Activated CD4-positive, alpha-beta T cell treated with anti-CD3 and anti-CD28 coated beads, Interleukin-2, Interleukin-4, amounts not matched to agents 100 ng/mL and 50 ng/mL, durations not matched to agents 16 hours and 8 hours (primary cell): ENCODE measurements around the gene PARP12.

Experiments
- DNase-seq: peaks from one replicate; pipeline ENCODE4 v3.0.0-alpha.2; 2020; ENCODE audit warnings: low spot score

PARP12 gene

GRCh38 chr7:139991269-139991666 is 71.5 kb downstream of the PARP12 start:
- no peak for DNase-seq

- no peak for DNase-seq
These were observed 72.0 kb downstream of the PARP12 start for GRCh38 chr7:139990571-139991268.

DNA sequence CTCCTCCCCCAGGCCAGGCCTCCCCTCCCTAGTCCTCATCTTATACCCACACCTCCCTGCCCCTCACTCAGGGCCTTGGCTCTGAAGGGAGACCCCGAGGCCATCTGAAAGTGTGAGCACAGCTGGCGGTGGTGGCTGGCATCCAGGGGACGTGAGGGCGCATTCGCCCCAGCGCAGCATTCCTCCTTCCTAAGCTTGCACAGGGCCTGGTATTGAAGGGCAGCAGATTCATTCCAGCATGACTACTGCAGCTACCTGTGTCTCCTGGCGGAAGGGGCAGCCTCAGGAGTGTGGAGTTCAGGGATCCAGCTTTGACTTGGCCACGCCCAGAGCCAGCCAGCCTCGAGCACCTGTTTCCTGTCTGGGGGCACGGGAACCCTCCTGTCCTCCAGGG is 72.6 kb downstream of the PARP12 start:
- DNase-seq = no peak

DNA sequence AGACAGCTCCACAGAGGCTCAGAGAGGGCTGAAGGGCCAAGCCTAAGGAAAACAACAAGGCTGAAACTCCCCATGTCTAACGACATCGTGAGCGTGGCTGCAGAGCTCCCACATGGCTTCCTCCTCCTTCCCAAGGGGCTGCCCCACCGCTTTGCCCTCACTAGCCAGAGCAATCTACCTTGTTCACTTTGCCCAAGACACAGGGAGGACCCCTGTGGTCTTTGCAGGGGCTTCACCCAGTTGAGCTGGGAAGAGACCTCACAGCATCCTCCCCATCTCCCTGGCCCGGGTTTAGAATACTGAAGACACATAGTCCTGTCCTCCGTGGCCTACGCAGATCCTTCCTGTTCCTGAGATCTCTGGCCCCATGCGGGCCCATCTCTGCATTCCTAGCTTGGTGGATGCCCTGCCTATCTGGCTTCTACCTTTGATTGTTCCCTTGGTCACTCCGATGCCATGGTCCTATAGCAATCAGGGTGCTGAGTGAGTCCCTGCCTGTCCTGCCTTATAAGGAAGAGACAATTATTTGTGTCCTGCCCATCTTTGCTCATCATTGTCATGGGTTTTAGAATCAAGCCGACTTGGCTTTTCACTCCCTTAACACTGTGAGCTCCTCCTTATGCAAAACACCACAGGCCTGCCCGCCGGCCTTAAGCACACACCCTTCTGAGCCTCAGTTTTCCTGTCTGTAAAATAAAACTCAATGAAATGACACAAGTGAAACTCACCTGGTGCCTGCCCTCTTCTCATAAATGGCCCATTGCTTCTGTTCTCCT is 73.2 kb downstream of the PARP12 start:
- DNase-seq = no peak

DNA sequence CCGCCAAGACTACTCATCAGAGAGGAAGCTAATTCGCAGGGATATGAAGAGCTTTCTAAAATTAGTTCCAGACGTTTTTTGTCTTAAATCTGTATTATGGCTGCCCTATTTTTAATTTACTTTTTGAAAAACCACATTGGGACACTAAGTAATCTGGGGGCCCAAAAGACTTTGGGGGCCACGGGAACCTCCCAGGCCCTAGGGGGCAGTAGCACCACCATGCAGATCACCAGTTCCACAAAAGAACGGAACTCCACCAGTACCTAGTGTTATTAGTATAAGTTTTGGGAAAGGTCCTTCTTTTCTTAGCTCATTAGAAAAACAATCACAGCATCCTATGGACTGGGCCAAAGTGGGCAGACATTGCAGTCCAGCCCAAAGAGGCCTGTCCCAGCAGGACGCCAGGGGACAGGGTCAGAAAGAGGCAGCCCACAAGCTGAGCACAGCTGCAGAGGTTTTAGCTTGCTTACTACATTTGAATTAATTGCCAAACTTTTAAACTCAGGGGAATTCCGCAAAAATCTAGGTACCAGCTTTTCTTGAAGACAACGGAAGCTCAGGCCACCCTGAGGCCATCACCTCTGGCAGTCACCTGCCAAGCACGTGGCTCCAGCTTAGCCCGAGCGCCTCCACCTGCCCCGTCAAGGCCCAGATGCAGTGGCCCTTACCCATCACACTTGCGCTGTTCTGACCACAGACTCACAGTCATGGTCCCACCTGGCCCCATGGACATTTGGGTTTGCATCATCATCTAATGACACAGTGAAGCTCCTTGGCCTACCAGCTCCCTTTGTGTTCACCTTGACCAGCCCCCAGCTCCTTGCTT is 74.8 kb downstream of the PARP12 start:
- no peak for DNase-seq

- DNase-seq = no peak
These were observed 76.9 kb downstream of the PARP12 start for GRCh38 chr7:139985811-139986210.

DNA sequence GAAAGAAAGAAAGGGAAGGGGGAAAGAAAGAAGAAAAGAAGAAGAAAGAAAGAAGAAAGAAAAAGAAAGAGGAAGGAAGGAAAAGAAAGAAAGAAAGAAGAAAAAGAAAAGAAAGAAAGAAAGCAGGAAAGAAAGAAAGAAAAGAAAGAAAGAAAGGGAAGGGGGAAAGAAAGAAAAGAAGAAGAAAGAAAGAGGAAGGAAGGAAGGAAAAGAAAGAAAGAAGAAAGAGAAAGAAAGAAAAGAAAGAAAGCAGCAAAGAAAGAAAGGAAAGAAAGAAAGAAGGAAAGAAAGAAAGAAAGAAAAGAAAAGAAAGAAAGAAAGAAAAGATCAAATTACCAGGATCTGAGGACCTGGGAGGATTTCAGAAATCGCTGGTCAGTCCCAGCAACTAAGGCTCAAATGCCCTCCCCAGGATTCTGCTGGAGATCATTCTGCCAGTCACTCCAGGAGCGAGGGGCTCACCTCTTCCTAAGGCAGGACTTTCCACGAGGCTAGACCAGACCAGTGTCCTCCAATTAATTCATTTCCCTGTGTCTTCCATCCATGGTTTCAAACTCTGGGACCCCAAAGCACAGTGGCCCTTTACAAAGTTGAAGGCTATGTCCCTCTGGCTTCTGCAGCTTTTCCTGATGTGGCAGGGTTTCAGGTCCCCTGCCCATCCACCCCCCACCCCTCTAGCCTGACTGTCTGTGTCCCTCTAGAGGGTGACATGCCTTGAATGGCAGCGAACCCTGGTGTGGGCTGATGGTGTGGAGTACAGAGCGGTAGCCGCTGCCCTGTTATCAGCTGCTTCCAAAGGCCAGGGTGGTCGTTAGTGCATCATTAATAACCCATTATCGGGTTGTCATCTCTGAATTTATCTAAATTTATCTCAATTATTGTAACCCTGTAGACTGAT is 77.9 kb downstream of the PARP12 start:
- DNase-seq = no peak

DNA sequence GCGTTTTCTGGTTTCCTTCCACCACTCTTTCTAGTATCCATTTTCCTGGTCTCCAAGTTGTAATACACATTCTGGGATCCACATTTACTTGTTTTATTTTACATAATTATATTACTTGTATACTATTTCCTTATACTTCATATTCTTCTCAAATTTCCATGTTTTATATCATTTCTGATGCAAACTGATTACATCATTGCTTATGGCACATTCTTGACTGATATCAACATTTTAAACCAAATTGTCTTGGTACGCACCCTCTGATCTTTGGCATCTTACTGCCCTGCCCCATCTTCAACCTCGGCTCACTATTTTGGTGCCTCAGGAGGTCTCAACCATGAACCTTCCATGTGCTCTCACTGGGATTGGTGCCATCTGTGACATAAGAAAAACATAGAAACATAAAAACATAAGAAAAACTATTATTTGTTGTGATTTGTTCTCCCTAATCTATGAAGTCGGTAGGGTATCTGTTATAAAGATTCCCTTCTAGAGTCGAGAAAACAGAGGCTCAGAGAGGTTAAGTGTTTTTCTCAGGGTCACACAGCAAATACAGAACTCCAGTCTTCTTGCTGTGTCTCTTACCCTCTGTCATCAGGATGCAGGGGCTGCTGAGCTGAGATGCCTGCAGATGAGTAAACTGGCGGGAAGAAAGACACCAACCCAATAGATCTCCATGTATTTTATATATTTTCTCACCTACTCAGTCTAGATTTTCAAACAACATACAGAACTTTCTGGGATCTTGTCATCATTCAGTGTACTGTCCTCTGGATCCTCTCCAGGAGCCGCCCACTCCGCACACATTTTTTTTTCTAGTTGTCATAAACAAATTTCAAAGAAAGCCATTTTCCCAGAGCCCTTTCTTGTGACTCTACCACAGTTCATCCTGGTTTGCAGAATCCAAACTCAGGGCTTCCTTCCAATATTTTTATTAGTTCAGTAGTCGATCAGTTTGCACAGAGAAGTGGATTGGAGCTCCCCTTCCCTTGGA is 79.5 kb downstream of the PARP12 start:
- DNase-seq = no peak

DNA sequence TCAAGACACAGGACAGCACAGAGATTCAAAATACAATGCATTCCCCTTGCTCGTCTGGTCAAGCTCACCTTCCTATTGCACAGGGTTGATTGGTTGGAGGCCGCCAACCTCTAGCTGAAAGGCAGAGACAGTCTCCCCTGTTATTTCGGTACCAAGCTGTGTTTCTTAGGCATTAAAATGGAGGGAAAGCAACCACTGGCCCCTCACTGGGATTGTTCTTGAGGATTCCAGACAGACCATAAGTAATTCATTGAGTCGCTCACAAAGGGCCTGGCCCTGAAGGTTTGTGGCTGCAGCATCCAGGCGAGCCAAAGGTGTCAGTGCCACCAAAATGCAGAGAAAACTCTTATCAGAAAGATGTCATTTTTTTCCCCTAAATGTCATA is 81.2 kb downstream of the PARP12 start:
- no peak for DNase-seq

DNA sequence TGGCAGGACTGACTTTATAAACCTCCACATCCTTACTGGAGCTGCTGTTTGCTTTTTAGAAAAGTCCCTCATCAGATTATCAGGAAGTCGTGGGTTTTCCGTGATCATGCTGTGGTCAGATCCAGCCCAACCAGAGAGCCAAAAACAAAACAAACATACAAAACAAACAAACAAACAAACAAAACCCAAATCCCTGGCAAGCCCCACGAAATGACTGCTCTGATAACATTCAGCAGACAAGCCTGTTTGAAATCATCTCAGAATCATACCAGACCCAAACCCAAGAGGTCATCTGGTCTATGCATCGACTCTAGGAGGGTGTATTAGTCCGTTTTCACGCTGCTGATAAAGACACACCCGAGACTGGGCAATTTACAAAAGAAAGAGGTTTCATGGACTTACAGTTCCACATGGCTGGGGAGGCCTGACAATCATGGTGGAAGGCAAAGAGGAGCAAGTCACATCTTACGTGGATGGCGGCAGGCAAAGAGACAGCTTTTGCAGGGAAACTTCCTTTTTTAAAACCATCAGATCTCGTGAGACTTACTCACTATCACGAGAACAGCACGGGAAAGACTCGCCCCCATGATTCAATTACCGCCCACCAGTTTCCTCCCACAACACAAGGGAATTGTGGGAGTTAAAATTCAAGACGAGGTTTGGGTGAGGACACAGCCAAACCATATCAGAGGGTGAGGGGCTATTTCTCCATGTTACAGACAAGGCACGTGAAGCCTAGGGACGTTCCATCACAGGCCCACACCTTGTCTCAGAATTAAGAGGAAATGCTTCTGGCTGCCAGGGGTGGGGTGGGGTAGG is 85.7 kb downstream of the PARP12 start:
- DNase-seq = no peak

DNA sequence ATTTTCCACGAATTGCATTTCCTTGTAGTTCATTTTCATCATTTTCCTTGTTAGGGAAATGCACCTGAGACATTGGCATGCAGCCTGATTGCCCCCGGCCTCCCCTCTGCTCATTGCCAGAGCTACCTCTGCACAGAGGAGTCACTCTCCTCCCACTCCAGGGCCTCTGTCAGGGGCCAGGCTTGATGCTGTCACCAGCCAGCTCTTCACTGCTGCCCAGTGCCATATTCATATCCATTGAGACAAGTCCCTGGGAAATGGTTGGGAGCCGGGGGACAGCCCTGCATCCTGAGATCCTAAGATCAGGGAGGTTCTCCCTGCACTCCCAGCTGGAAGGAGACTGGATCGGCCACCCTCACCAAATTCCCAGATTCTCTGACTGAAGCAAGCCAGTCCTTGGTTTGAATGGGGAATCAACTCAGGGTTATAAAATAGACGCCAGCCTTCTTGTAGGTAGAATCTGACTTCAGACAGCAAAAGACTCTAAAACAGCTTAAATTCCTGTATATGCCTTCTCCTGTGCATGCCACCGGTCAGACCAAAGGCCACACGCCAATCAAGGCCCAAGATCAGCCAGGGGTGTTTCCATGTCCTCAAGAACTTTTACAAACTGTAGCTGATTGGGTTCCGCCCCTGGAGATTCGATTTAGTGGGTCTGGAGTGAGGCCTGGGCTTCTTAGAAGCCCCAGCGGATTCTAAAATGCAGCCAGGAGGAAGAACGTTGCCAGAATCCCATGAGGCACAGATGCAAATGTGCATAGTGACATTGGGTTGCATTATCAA is 86.5 kb downstream of the PARP12 start:
- no peak for DNase-seq

DNA sequence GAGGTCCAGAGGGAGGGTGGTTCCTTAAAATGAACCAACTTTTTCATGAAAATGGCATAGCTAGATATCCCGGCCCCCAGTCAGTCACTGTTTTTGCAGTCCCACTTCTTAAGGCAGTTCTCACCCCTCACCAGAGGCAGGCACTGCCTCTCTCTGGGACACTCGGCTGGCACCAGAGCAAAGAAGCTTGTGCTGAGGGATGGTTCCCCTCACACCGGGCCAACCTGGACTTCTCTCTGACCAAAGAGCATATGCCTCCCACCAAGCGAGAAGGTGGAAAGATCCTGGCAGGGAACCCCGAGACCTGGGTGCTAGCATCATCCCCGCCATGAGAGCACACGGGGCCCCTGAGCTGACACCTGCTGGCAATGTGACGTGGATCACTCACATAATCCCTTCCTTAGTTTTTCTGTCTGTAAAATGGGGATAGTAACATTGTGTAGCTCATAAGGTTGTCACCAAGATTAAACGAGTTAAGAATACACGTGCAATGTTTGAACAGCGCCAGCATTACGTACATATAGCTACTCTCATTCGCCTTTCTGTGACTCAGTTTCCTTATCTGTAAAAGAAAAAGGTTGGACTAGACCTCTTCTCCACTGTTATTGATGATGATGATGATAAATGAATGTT is 88.5 kb downstream of the PARP12 start:
- no peak for DNase-seq
